H9 (cell line): ENCODE data around the gene RRP9. TPM values are rescaled to one million over a fixed set of nuclear protein-coding genes. Genes with fewer than 3 reads are reported as not detected.

Experiments
- DNase-seq: peaks from one replicate; pipeline ENCODE4 v3.0.0-alpha.2; 2017
- H2AFZ ChIP-seq: one replicate; pipeline ENCODE4 v1.6.1; 2013; ENCODE audit warnings: mild to moderate bottlenecking, low read length, control low read depth, moderate library complexity
- H2AK5ac ChIP-seq: 2 replicates; pipeline ENCODE4 v1.6.1; 2013; ENCODE audit warnings: low read length, control low read depth, mixed read lengths; ENCODE audit not compliant: insufficient read length
- H2BK120ac ChIP-seq: one replicate; pipeline ENCODE4 v1.6.1; 2013; ENCODE audit warnings: low read depth, mild to moderate bottlenecking, low read length, control low read depth, inconsistent platforms; ENCODE audit not compliant: poor library complexity, severe bottlenecking
- H2BK12ac ChIP-seq: 2 replicates; pipeline ENCODE4 v1.6.1; 2013; ENCODE audit warnings: low read length, control low read depth, mixed read lengths, low read depth; ENCODE audit not compliant: insufficient read length
- H2BK15ac ChIP-seq: 2 replicates; pipeline ENCODE4 v1.6.1; 2013; ENCODE audit warnings: low read depth, low read length, control low read depth
- H2BK20ac ChIP-seq: one replicate; pipeline ENCODE4 v1.6.1; 2013; ENCODE audit warnings: low read depth, mild to moderate bottlenecking, low read length, control low read depth, inconsistent platforms; ENCODE audit not compliant: poor library complexity, severe bottlenecking
- H2BK5ac ChIP-seq: 2 replicates; pipeline ENCODE4 v1.6.1; 2013; ENCODE audit warnings: low read length, control low read depth, mixed read lengths; ENCODE audit not compliant: insufficient read length
- H3K14ac ChIP-seq: 2 replicates; pipeline ENCODE4 v1.6.1; 2013; ENCODE audit warnings: low read length, control low read depth; ENCODE audit not compliant: insufficient read depth
- H3K18ac ChIP-seq: 2 replicates; pipeline ENCODE4 v1.6.1; 2013; ENCODE audit warnings: low read depth, mild to moderate bottlenecking, mixed read lengths, low read length, control low read depth; ENCODE audit not compliant: insufficient read length
- H3K23ac ChIP-seq: 2 replicates; pipeline ENCODE4 v1.6.1; 2013; ENCODE audit warnings: low read length, control low read depth, mixed read lengths, low read depth; ENCODE audit not compliant: insufficient read length
- H3K23me2 ChIP-seq: 2 replicates; pipeline ENCODE4 v1.6.1; 2013; ENCODE audit warnings: low read depth, mild to moderate bottlenecking, mixed read lengths, low read length, control low read depth; ENCODE audit not compliant: insufficient read length, poor library complexity, severe bottlenecking
- H3K27ac ChIP-seq: 2 replicates; pipeline ENCODE4 v1.5.1; 2013; ENCODE audit warnings: low read length, control low read depth, mixed read lengths, low read depth; ENCODE audit not compliant: insufficient read length
- H3K27me3 ChIP-seq: 2 replicates; pipeline ENCODE4 v1.6.1; 2013; ENCODE audit warnings: low read length, control low read depth, inconsistent platforms; ENCODE audit not compliant: insufficient read depth
- H3K4ac ChIP-seq: 2 replicates; pipeline ENCODE4 v1.6.1; 2013; ENCODE audit warnings: low read depth, mild to moderate bottlenecking, control low read depth, inconsistent platforms, low read length, moderate library complexity
- H3K4me1 ChIP-seq: 2 replicates; pipeline ENCODE4 v1.6.1; 2013; ENCODE audit warnings: low read length, control low read depth, inconsistent platforms; ENCODE audit not compliant: insufficient read depth
- H3K4me2 ChIP-seq: 2 replicates; pipeline ENCODE4 v1.6.1; 2013; ENCODE audit warnings: low read length, control low read depth, mixed read lengths; ENCODE audit not compliant: insufficient read length, insufficient read depth
- H3K56ac ChIP-seq: 2 replicates; pipeline ENCODE4 v1.6.1; 2013; ENCODE audit warnings: low read depth, mild to moderate bottlenecking, mixed read lengths, low read length, control low read depth; ENCODE audit not compliant: insufficient read length
- H3K79me1 ChIP-seq: 2 replicates; pipeline ENCODE4 v1.6.1; 2013; ENCODE audit warnings: low read depth, mild to moderate bottlenecking, moderate library complexity, low read length, control low read depth, inconsistent platforms; ENCODE audit not compliant: insufficient read depth, poor library complexity, severe bottlenecking
- H3K79me2 ChIP-seq: 2 replicates; pipeline ENCODE4 v1.6.1; 2013; ENCODE audit warnings: low read length, control low read depth, inconsistent platforms; ENCODE audit not compliant: insufficient read depth
- H3K9ac ChIP-seq: 2 replicates; pipeline ENCODE4 v1.6.1; 2013; ENCODE audit warnings: low read length, control low read depth, mixed read lengths; ENCODE audit not compliant: insufficient read length; ENCODE audit errors: extremely low read depth
- H3K9me3 ChIP-seq: one replicate; pipeline ENCODE4 v1.6.1; 2013; ENCODE audit warnings: low read depth, low read length, inconsistent platforms; ENCODE audit not compliant: control insufficient read depth
- H3T11ph ChIP-seq: one replicate; pipeline ENCODE4 v1.6.1; 2013; ENCODE audit warnings: mild to moderate bottlenecking, low read length, control low read depth, inconsistent platforms
- H4K20me1 ChIP-seq: one replicate; pipeline ENCODE4 v1.6.1; 2013; ENCODE audit not compliant: control insufficient read depth, insufficient read length, insufficient read depth
- H4K5ac ChIP-seq: 2 replicates; pipeline ENCODE4 v1.6.1; 2013; ENCODE audit warnings: low read depth, mild to moderate bottlenecking, mixed read lengths, low read length, control low read depth; ENCODE audit not compliant: insufficient read length
- H4K8ac ChIP-seq: replicated peaks from 2 replicates; pipeline ENCODE4 v1.6.1; 2013; ENCODE audit warnings: low read length, control low read depth, mixed read lengths, low read depth; ENCODE audit not compliant: insufficient read length
- H4K91ac ChIP-seq: 2 replicates; pipeline ENCODE4 v1.6.1; 2013; ENCODE audit warnings: low read depth, mild to moderate bottlenecking, moderate library complexity, mixed read lengths, low read length, control low read depth; ENCODE audit not compliant: insufficient read length
- H3K27ac Mint-ChIP-seq, 3 experiments: 2 replicates in 2 of 3; 3 replicates in 1 of 3; pipeline ENCODE4 v1.8.0; 2020 to 2021; ENCODE audit warnings: mixed read lengths in 3 of 3, mild to moderate bottlenecking in 1 of 3, moderate library complexity in 1 of 3
- H3K27me3 Mint-ChIP-seq: 2 replicates; pipeline ENCODE4 v1.8.0; 2021; ENCODE audit warnings: low read depth, mild to moderate bottlenecking, moderate library complexity, mixed read lengths
- H3K36me3 Mint-ChIP-seq, 3 experiments: 2 replicates in 2 of 3; 3 replicates in 1 of 3; pipeline ENCODE4 v1.8.0; 2020 to 2021; ENCODE audit warnings: low read depth in 3 of 3, mixed read lengths in 3 of 3; ENCODE audit not compliant: insufficient read depth in 1 of 3
- H3K4me1 Mint-ChIP-seq, 2 experiments: 2 replicates each; pipeline ENCODE4 v1.8.0; 2020; ENCODE audit warnings: mixed read lengths in 2 of 2
- H3K4me3 Mint-ChIP-seq, 2 experiments: 2 replicates in 1 of 2; 3 replicates in 1 of 2; pipeline ENCODE4 v1.8.0; 2020 to 2021; ENCODE audit warnings: mild to moderate bottlenecking in 2 of 2, mixed read lengths in 2 of 2, moderate library complexity in 1 of 2
- H3K9me3 Mint-ChIP-seq, 2 experiments: 2 replicates in 1 of 2; 3 replicates in 1 of 2; pipeline ENCODE4 v1.8.0; 2020; ENCODE audit warnings: mild to moderate bottlenecking in 2 of 2, mixed read lengths in 2 of 2, moderate library complexity in 1 of 2
- WGBS: extraction: QIAGEN DNeasy Blood & Tissue Kit; methylation state at CpG from one replicate; pipeline ENCODE4 v1.1.7; 2013; ENCODE audit warnings: missing lambda C conversion rate, low lambda C conversion rate, mixed read lengths; ENCODE audit not compliant: insufficient read length; ENCODE audit errors: extremely low coverage; 5-methylcytosine and 5-hydroxymethylcytosine counted together
- total RNA-seq: library from RNA; stranded (reverse); gene quantifications from 2 replicates; pipeline ENCODE4 v1.2.1, GENCODE V29; 2021
- TF ChIP-seq, protein P1 (sequence below): fragments of 200-600 bp; sonication (generic); conservative IDR thresholded peaks from 3 replicates; pipeline ENCODE4 v1.8.0; 2021; ENCODE audit warnings: antibody characterized with exemption, mild to moderate bottlenecking

RRP9 gene
- total RNA-seq, 1 experiment from 2014 or later, result 64.0 TPM

GRCh38 chr3:51897391-51897790 is 44.3 kb downstream of the RRP9 start:
- Histone ChIP-seq H2BK120ac (no peak overlapping the region), H2BK5ac (no peak overlapping the region), H2BK15ac (no peak overlapping the region), H3T11ph (no peak overlapping the region), H3K79me2 (no peaks in the 10 kb centered on the region), H3K14ac (no peak overlapping the region), H4K20me1 (no peaks in the 10 kb centered on the region), H2AFZ (no peak overlapping the region), H3K4ac (no peak overlapping the region), H3K9me3 (no peaks in the 10 kb centered on the region), H3K4me1 (no peaks in the 10 kb centered on the region; the same call in 1 of the 2 replicates), H3K27me3 (no peaks in the 10 kb centered on the region), H3K56ac (no peak overlapping the region), H2BK12ac (no peak overlapping the region), H4K91ac (no peak overlapping the region), H3K9ac (no peak overlapping the region), H3K4me2 (no peak overlapping the region), H3K79me1 (no peaks in the 10 kb centered on the region), H2AK5ac (no peak overlapping the region), H4K8ac (no peak overlapping the region), H4K5ac (no peak overlapping the region), H2BK20ac (no peak overlapping the region), H3K27ac (no peak overlapping the region), H3K18ac (no peak overlapping the region), H3K23me2 (no peaks in the 10 kb centered on the region), H3K23ac (no peak overlapping the region)
- peaks cover 39 to 42% of the 10 kb centered on the region in 2 experiments for H3K4me1 Mint-ChIP-seq
- H3K9me3 Mint-ChIP-seq, result peaks cover 0 to 3% of the 10 kb centered on the region in 2 experiments; a peak in 2 of 5 replicates
- DNase-seq, result no peak
- TF ChIP-seq, protein P1, sequence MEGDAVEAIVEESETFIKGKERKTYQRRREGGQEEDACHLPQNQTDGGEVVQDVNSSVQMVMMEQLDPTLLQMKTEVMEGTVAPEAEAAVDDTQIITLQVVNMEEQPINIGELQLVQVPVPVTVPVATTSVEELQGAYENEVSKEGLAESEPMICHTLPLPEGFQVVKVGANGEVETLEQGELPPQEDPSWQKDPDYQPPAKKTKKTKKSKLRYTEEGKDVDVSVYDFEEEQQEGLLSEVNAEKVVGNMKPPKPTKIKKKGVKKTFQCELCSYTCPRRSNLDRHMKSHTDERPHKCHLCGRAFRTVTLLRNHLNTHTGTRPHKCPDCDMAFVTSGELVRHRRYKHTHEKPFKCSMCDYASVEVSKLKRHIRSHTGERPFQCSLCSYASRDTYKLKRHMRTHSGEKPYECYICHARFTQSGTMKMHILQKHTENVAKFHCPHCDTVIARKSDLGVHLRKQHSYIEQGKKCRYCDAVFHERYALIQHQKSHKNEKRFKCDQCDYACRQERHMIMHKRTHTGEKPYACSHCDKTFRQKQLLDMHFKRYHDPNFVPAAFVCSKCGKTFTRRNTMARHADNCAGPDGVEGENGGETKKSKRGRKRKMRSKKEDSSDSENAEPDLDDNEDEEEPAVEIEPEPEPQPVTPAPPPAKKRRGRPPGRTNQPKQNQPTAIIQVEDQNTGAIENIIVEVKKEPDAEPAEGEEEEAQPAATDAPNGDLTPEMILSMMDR, result peak; percentile 15; the same call in 1 of the 3 replicates
- peaks cover 11% of the 10 kb centered on the region for H3K27me3 Mint-ChIP-seq
- WGBS, result no CpG with 5 or more reads among the region's 15 CpGs
- no peak overlapping the region for H3K4me3 Mint-ChIP-seq
- no peak overlapping the region for H3K27ac Mint-ChIP-seq
- H3K36me3 Mint-ChIP-seq, result no peaks in the 10 kb centered on the region; a peak in 1 of 7 replicates
